ENCODE results near the gene SSTR5.
"Not testable (repeated sequence)": the region's sequence is repeated elsewhere in the genome, so short reads cannot be mapped to it uniquely, and the experiment has no call there.

The SSTR5 gene

DNA sequence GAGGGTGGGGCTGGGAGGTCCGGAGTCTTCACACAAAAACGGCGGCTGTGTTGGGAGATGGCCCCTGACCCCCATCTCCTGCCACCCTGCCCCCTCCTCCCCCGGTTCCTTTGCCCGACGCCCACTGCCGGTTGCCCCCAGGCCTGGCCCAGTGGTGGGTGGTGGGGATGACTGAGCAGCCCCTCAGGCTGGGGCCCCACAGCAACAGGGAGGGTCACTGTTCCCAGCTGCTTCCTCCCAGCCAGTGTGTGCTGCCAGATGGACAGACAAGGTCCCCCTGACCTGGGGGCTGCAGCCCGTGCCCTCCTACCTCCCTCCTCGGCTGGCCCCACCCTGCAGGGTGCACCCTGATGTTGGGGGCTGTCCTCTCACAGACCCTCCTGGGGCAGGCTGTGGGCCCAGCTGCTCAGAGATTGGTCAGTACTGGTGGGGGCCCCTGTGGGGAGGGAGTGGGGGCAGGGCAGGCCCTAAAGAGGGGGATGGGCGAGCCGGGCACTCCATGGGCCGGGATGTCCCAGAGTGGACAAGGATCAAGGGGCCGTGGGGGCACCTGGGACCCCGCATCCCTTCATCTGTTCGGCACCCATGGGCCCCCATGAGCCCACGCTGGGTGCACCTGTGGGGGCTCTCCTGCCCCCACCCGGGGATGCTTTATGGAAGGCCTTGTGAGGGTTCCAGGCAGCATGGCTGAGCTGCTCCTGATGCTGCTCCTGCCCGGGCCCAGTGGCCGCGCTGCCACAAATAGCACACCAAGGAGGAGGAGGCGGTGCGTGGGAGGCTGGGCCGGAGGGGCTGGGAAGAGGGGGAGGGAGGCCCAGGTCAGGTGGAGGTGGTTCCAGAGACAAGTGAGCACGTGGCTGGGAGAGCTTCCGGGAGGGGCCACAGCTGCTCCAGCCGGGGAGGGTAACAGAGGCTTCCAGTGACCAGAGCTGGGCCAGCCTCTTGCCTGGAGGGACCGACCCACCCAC is 18.4 kb downstream of the SSTR5 start:
- DNase-seq (ENCODE audit: low read depth in 1 of 2, low spot score in 1 of 2): no peak

DNA sequence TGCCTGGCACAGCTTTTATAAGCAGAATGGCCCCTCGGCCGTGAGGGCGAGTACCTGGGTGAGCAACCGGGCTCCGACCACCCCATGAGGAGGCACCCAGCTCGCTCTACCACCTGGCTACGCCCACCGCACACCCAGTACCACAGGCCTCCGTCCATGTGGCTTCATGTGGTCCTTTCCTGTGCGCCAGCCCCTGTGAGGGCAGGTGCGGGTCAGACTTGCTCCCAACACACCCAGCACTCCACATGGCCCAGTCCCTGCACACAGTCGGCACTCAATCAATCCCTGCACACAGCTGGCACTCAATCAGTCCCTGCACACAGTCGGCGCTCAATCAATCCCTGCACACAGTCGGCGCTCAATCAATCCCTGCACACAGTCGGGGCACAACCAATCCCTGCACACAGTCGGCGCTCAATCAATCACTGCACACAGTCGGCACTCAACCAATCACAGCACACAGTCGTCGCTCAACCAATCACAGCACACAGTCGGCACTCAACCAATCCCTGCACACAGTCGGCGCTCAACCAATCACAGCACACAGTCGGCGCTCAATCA is 19.5 kb downstream of the SSTR5 start:
- no peak for DNase-seq (ENCODE audit: low read depth in 1 of 2, low spot score in 1 of 2)

DNA sequence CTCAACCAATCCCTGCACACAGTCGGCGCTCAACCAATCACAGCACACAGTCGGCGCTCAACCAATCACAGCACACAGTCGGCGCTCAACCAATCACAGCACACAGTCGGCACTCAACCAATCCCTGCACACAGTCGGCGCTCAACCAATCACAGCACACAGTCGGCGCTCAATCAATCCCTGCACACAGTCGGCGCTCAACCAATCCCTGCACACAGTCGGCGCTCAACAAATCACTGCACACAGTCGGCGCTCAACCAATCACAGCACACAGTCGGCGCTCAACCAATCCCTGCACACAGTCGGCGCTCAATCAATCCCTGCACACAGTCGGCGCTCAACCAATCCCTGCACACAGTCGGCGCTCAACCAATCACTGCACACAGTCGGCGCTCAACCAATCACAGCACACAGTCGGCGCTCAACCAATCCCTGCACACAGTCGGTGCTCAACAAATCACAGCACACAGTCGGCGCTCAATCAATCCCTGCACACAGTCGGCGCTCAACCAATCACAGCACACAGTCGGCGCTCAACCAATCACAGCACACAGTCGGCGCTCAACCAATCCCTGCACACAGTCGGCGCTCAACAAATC is 20.2 kb downstream of the SSTR5 start:
- not testable (repeated sequence) for DNase-seq (ENCODE audit: low read depth in 1 of 2, low spot score in 1 of 2)

DNA sequence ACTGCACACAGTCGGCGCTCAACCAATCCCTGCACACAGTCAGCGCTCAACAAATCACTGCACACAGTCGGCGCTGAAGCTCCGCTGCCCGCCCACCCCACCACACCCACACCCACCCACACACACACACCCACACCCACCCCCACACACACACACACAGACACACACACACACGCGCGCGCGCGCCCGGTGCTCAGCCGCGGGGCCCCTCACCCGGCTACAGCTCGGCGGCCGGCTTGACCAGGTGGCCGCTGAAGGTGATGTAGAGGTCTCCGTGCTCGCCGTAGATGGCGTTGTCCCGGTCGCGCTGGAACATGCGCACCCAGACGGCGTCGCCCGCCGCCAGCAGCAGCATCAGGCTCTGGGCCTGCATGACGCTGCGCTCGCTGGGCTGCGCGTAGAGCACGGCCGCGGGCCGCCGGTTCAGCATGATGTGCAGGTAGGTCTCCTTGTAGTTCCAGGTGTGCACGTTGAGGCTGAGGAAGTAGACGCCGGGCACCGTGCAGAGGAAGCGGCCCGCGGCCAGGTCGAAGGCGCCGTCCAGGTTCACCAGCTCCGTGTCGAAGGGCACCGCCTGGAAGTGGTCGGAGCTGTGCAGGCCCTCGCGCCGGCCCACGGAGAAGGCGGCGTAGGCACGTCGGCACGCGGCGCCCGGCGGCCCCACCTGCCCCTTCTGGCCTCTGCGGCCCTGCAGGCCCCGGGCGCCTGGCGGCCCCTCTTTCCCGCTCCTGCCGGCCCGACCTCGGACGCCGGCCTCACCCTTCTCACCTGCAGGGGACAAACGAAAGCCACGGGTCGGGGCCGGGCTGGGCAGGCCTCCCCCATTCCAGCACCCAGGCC is 21.0 kb downstream of the SSTR5 start:
- DNase-seq (ENCODE audit: low read depth in 1 of 2, low spot score in 1 of 2): no peak

DNA sequence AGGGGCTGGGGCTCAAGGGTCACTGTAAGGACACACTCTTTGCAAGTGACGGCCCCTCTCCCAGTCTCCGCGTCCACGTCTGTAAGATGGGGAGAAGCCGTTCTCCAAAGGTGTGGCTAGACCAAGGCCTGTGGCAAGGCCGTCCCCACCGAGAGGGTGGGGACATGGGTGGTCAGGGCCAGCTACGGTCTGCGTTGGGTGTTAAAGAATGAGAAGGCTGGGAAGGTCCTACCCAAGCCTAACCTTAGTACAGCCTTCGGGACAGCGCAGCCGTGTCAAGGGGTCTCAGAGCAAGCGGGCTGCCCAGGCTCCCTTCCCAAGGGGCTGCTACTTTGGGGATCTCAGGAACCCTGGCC is 21.6 kb downstream of the SSTR5 start:
- DNase-seq (ENCODE audit: low read depth in 1 of 2, low spot score in 1 of 2): no peak

DNA sequence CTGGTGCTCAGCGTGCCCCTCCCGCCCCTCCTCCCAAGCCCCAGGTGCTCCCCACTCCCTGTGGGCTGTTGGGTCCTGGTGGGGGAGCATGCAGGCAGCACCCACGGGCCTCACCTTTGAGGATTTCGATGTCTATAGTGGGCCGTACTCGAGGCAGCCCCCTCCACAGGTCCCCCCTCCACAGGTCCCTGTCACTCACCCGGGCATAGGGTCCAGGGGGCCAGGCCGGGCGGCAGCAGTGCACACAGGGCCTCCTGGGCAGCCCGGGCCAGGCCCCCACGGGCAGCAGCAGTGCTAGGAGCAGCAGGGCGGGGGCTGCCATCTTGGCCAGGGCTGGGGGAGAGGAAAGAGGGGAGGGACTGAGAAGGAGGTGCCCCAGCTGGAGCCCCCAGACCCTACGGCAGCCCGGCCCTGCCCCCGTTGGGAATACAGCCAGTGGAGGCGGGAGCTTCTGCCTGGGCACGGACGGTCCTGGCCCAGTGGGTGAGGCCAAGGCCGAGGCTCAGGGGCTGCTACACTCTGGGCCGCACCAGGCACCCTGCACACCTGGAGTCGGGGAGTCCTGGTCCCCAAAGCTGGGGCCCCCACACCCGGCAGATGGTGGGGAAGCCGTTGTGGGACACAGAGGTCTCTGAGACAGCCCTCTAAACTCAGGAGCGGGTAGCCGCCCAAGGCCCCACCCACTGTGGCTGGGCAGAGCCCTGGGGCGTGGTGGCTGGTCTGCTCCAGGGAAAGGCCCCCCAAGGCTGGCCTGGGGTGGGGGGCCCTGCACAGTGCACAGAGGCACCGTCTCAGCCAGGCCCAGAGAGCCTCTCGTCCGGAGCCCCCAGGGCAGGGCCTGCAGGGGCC is 22.3 kb downstream of the SSTR5 start:
- DNase-seq (ENCODE audit: low read depth in 1 of 2, low spot score in 1 of 2): no peak

DNA sequence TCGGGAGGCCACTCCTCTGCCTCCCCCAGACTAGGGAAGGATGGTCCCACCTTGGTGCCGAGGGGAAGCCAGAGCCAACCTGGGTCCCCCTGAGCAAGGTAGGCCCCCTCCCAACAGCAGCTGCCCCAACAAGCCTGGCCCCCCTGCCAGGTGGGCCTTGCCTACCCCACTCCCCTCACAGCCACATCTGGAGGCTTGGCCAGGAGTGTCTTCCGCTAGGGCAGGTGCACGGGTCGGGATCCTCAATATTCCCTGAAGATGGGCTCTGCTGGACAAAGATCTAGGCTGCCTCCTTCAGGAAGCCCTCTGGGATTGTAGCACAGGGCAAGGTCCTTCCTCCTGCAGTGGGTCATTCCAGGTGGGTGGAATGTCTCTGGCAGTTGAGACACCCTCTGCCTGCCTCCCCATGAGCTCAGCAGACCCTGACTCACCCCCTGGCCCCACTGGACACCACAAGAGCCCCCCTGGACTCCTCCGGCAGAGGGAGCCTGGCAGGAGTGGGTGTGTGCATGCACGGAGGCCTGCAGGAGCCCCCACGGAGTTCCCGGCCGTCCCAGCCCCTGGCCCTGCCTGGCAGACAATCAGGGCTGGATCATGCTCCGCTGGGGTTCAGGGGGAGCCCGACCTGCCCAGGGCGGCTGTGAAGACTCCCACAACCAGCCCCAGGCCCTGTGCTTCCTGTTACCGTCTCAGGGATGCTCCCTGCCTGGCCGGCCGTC is 23.1 kb downstream of the SSTR5 start:
- DNase-seq (ENCODE audit: low read depth in 1 of 2, low spot score in 1 of 2): no peak

DNA sequence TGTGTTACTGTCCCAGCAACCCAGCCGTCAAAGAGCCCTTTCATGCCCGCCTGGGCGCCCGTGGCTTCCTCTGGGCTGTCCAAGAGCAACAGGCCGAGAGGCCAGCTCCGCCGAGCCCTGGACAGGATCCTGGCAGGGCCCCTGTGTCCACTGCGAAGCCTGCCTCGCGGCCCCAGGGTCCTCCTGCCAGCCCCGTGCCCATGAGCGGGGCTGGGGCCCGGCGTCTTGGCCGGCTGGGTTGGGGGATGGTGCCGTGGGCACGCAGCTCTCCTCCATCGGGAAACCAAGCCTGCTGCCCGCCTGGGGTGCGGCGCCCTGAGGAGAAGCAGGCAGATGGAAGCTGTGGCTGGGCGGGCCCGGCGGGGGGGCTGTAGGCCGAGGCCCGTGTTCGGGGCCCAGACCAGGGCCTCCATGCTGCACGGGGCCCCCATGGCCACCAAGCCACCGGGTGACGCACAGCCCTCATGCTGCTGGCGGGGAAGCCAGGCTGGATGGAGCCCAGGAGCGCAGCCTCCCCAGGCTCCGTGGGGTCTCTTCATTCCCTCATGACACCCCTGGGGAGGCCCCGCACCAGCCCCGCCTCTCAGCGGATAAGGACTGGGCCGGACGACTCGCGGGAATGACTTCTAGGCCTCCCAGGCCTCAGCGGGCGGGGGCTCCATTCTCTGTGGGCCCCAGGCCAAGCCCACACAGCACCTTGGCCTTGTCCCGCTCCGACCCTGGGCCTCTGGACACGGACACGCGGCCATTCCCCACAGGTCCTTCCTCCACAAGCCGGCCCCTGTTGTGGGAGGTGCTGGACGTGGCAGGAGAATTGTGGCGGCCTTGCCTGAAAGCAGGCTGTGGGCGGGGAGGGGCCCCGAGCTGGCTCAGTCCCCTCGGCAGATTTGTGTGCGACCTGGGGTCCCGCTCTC is 23.9 kb downstream of the SSTR5 start, which contains the start of gene C1QTNF8:
Gene C1QTNF8 (minus strand): TSS at position 76 of the 914 bp plus-strand sequence. CDS start 1,322 bp downstream, outside the sequence.
- no peak for DNase-seq (ENCODE audit: low read depth in 1 of 2, low spot score in 1 of 2)

DNA sequence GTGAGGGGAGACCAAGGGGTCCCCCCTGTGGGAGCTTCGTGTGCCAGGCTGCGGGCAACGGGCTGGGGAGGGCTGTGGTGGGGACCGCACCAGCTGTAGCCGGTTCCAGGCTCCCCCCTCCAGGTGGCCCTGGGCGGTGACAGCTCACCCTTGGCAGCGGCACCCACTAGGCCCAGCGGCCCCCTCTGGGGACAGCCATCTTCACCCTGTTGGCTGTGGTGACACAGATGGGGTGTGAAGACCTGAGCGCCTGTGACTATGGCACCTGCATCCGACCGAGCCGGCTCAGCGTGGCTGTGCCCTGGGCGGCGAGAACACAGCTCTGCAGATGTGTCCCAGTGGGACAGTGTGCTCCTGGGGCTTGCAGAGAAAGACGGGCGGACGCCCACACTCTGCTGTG is 24.6 kb downstream of the SSTR5 start:
- DNase-seq (ENCODE audit: low read depth in 1 of 2, low spot score in 1 of 2): no peak

DNA sequence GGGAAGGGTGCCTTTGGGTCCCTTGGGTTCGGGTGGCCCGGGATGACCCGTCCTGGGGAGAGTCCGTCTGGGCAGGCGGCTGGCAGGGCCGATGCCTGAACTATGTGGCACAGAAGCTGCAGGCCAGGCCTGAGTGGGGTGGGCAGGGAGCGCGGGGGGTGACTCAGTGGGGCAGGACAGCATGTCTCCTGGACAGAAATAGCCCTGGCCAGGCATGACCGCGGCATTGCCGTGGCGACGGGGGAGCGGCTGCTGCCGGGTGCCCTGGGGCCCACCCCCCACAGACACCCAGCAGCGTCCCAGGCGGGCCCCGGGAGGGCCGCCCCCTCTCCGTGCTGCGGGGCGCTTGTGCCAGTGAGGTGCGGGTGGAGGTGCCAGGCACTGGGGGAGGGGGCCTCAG is 25.3 kb downstream of the SSTR5 start:
- DNase-seq (ENCODE audit: low read depth in 1 of 2, low spot score in 1 of 2): no peak

DNA sequence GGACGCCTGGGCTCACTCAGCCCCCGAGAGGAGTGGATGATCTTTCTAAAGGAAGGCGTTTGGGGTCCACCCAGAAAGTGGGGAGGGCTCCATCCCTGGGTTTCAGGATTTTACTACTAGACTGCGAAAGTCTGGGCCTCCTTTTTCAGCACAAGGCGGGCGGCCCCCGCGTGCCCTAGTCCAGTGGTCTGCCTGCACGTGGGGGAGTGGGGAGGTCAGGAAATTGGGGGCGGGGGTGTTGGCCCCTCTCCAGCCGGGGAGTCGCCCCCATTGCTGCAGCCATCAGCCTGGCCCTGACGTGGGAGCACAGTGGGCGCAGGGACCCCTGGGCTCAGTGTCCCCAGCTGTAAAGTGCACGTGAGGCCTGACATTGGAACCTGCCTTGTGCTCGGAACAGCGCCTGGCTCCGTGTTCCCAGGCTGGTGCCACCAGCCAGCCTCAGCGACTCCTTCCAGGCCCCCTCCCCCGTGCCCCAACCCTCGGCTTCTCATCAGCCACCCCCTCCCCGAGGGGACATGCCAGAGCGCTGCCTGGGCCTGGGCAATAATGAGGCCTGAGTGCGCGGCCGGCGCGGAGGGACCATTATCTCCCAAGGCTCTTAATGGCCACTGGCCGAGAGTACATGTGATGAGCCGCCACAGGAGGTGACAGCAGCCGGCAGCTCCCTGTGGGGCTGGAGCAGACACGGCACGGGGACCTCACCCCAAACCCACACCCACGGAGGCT is 25.9 kb downstream of the SSTR5 start:
- DNase-seq (ENCODE audit: low read depth in 1 of 2, low spot score in 1 of 2): no peak

DNA sequence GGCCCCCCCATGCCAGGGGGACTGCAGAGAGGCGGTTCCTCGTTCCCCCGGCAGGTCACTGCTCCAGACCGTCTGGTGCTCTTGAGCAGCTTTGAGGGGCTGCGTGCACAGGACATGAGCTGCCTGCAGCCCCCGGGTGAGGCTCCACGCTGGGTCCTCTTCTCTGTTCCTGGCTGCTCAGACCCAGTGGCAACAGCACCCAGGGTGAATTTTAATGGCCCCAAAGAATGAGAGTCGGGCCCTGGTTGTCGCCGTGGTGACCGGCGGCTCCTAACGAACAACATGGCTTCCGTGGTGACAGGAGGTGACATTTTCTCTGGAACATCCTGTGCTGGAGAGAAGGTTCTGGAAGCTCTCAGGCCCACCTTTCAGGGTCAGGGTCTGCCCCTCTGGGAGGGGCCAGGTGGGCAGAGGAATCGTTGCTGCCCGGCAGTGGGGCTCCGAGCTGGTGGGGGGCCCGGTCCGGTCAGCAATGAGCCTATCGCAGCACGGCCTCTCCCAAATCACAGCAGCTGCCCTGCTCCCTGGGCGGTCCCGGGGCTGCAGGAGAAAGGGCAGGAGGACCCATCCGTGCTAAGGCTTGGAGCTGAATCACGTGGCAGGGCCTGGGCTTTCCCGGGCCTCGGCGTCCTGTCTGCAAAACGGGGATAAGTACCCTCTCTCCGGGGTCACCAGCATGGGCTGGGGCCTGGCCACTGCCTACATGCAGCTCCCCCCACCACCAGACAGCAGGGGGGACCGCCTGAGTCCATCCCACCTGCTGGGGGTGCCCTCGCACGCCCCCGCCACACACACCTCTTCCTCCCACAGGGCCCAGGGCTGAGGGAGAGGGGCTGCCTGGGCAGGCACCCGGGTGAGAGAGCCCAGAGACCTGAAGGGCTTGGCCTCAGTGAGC is 26.9 kb downstream of the SSTR5 start:
- no peak for DNase-seq (ENCODE audit: low read depth in 1 of 2, low spot score in 1 of 2)

DNA sequence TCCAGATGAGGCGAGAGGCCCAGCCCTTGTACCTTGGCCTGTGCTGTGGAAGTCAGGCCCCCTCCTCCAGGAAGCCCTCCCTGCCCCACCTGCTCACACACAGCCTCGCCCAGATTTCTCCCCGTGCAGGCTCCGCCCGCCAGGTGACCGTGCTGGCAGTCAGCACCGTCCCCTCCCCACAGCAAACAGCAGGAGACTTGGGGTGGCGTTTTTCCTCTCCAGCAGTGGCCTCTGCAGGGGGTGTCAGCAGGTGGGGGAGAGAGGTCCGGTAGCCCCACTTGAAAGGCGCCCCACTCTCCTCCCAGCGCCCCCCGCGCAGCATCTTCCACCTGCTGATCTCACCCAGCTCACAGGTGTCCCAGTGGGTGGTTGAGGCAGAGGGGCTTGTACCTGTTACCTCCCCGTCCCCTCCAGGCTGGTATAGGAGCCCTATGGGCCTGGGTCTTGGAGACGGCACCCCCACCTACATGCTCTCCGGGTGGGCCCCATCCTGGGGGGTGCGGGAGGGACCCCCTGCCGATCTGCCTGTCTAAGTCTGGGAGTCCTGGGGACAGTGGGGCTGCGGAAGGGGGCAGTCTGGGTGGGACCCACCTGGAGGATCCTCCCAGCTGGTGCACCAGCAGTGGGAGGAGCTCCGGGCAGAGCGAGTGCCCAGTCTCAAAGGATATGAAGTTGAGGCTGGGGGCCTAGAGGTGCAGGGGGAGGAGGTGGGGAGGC is 27.7 kb downstream of the SSTR5 start:
- DNase-seq (ENCODE audit: low read depth in 1 of 2, low spot score in 1 of 2): no peak

DNA sequence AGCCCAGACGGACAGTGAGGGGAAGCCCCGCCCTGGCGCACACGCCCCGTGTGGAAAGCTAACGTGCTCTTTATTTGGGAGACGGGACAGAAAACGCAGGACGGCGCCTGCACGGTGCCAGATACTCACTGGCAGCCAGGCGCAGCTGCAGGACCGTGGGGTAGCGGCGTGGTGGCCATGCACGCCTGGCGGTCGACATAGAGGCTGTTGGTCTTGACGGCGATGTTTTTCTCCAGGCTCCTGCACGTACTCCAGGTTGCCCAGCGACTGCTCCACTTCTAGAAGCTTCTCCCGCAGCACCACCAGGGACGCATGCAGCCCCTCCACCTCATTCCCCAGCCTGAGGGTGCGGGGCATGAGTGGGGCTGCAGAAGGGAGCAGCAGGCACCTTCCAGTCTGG is 28.6 kb downstream of the SSTR5 start:
- no peak for DNase-seq (ENCODE audit: low read depth in 1 of 2, low spot score in 1 of 2)

DNA sequence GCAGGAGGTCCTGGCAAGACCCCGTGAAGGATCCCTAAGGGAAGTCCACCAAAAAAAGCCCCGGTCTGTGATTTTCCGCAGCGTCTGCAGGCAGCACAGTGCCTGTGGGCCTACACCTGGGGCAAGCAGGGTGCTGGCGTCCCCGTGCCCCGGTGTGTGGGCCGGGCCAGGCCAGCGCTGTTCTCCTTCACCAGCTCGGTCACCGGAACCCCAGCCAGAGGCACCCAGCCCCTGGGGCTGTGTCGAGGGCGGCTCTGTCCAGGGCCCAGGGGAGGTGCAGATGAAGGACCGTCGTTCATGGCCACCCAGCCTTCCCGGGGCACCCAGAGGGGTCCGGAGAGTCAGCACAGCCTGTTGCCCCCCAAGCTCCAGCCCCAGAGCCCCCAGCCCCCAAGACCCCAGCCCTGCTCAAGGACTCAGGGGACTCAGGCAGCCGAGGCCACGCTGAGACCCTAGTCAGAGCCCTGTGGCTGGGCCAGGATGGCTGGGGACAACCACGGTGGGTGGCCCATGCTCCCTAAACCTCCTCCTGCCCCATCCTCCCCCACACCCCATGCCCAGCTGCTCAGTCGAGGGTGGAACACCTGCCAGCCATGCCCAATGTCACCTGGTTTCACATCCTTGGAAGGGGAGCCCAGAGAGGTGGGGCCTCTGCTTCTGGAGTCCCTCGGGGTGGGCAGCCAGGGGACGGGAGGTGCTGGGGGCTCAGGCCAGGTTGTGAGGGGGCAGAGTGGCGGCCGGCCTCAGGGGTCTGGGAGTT is 29.2 kb downstream of the SSTR5 start:
- no peak for DNase-seq (ENCODE audit: low read depth in 1 of 2, low spot score in 1 of 2)

DNA sequence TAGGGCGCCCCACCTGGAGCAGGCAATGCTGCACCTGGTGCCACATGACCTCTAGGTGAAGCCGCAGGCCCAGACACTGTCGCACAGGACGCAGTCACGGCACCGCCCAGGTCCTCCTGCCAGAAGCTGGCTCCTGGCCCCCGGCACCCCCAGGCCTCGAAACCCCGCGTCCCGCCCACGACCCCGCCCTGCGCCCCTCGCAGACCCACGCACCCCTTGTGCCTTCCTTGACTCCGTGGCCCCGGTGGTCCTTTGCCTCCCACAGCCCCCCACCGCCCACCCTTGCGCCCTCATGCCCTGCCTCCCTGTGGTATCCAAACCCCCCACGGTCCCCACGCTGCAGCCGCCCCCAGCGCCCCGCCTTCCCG is 29.8 kb downstream of the SSTR5 start:
- DNase-seq (ENCODE audit: low read depth in 1 of 2, low spot score in 1 of 2): no peak
